NCI-H2107 (cell line): ENCODE data around the gene FARS2.
"Not testable (repeated sequence)": the region's sequence is repeated elsewhere in the genome, so short reads cannot be mapped to it uniquely, and the experiment has no call there.

Experiments
- DNase-seq: peaks from one replicate; lab custom pipeline; 2025; lab: John Stamatoyannopoulos, UW

FARS2 gene

GRCh38 chr6:5786969-5787720 is 525.8 kb downstream of the FARS2 start:
- no peak for DNase-seq

GRCh38 chr6:5789426-5789825 is 528.1 kb downstream of the FARS2 start:
- not testable (repeated sequence) for DNase-seq

GRCh38 chr6:5796555-5796954 is 535.2 kb downstream of the FARS2 start:
- not testable (repeated sequence) for DNase-seq

- DNase-seq: not testable (repeated sequence)
Measured at GRCh38 chr6:5806406-5806805, 545.1 kb downstream of the FARS2 start.

GRCh38 chr6:5809450-5809849 is 548.1 kb downstream of the FARS2 start:
- no peak for DNase-seq

- no peak for DNase-seq
Measured at GRCh38 chr6:5811997-5812396, 550.7 kb downstream of the FARS2 start.

- no peak for DNase-seq
Measured at GRCh38 chr6:5813625-5814027, 552.3 kb downstream of the FARS2 start.

- no peak for DNase-seq
Measured at GRCh38 chr6:5814116-5814515, 552.8 kb downstream of the FARS2 start.

GRCh38 chr6:5814901-5815300 is 553.6 kb downstream of the FARS2 start:
- DNase-seq: no peak

GRCh38 chr6:5817869-5818268 is 556.6 kb downstream of the FARS2 start:
- DNase-seq: no peak

- DNase-seq: no peak
Measured at GRCh38 chr6:5818959-5819358, 557.6 kb downstream of the FARS2 start.
